Neural cell (in vitro differentiated cells): Measurements from ENCODE around the gene BMPR1A. TPM values are rescaled to one million over a fixed set of nuclear protein-coding genes. Genes with fewer than 3 reads are reported as not detected.

Experiments
- H2AFZ ChIP-seq: fragments of 200-600, 300-800 bp; sonication (generic), shearing (Covaris generic); 2 replicates; pipeline ENCODE4 v1.6.0; 2014; ENCODE audit warnings: low read depth, mild to moderate bottlenecking, antibody characterized with exemption, low read length, moderate library complexity
- H3F3A ChIP-seq: fragments of 200-600 bp; shearing (Covaris generic); 2 replicates; pipeline ENCODE4 v1.6.1; 2016; ENCODE audit warnings: mild to moderate bottlenecking, moderate library complexity, mixed read lengths, antibody characterized with exemption, low read length; ENCODE audit not compliant: insufficient read depth, poor library complexity, severe bottlenecking
- H3K27ac ChIP-seq: fragments of 200-600, 300-800 bp; sonication (generic), shearing (Covaris generic); 2 replicates; pipeline ENCODE4 v1.5.1; 2014; ENCODE audit warnings: mild to moderate bottlenecking, low read length, moderate library complexity
- H3K27me3 ChIP-seq: fragments of 300-800, 200-600 bp; sonication (generic), shearing (Covaris generic); 2 replicates; pipeline ENCODE4 v1.6.0; 2014; ENCODE audit warnings: mild to moderate bottlenecking, low read depth, low read length, moderate library complexity; ENCODE audit not compliant: insufficient read depth
- H3K36me3 ChIP-seq: fragments of 300-800, 200-600 bp; sonication (generic), shearing (Covaris generic); 2 replicates; pipeline ENCODE4 v1.5.1; 2014; ENCODE audit warnings: mild to moderate bottlenecking, antibody characterized with exemption, low read length, moderate library complexity; ENCODE audit not compliant: insufficient read depth
- H3K4me2 ChIP-seq: fragments of 300-800, 200-600 bp; sonication (generic), shearing (Covaris generic); 2 replicates; pipeline ENCODE4 v1.6.0; 2014; ENCODE audit warnings: mild to moderate bottlenecking, low read length
- H3K4me3 ChIP-seq: fragments of 300-800, 200-600 bp; sonication (generic), shearing (Covaris generic); 2 replicates; pipeline ENCODE4 v1.5.1; 2014; ENCODE audit warnings: mild to moderate bottlenecking, low read length, moderate library complexity
- H3K79me2 ChIP-seq: fragments of 200-600 bp; shearing (Covaris generic); replicated peaks from 2 replicates; pipeline ENCODE4 v1.6.0; 2014; ENCODE audit warnings: mild to moderate bottlenecking, low read length, moderate library complexity; ENCODE audit not compliant: insufficient read depth
- H3K9ac ChIP-seq: fragments of 300-800, 200-600 bp; sonication (generic), shearing (Covaris generic); 2 replicates; pipeline ENCODE4 v1.6.1; 2016; ENCODE audit warnings: mild to moderate bottlenecking, low read length, mixed read lengths
- H3K9me2 ChIP-seq: fragments of 200-600 bp; shearing (Covaris generic); 2 replicates; pipeline ENCODE4 v1.6.1; 2016; ENCODE audit warnings: mild to moderate bottlenecking, low read length, mixed read lengths; ENCODE audit not compliant: insufficient read depth
- H3K9me3 ChIP-seq: fragments of 200-600, 300-800 bp; sonication (generic), shearing (Covaris generic); 2 replicates; pipeline ENCODE4 v1.6.1; 2016; ENCODE audit warnings: mild to moderate bottlenecking, mixed run types, low read length, moderate library complexity, mixed read lengths
- H4K20me1 ChIP-seq: fragments of 200-600 bp; shearing (Covaris generic); 2 replicates; pipeline ENCODE4 v1.6.1; 2016; ENCODE audit warnings: mild to moderate bottlenecking, mixed run types; ENCODE audit not compliant: insufficient read depth
- CTCF ChIP-seq: fragments of 450-650 bp; IDR thresholded peaks from 2 replicates; pipeline ENCODE4 v1.5.1; 2014; ENCODE audit warnings: antibody characterized with exemption, mild to moderate bottlenecking, moderate library complexity; ENCODE audit not compliant: poor library complexity, severe bottlenecking
- EP300 ChIP-seq: fragments of 450-650 bp; conservative IDR thresholded peaks from 2 replicates; pipeline ENCODE4 v1.6.1; 2014; ENCODE audit warnings: antibody characterized with exemption, mild to moderate bottlenecking, moderate library complexity; ENCODE audit not compliant: poor library complexity, severe bottlenecking
- EZH2 ChIP-seq: fragments of 200-600, 300-800 bp; shearing (Covaris generic), sonication (generic); IDR thresholded peaks from 2 replicates; pipeline ENCODE4 v1.6.1; 2014; ENCODE audit warnings: antibody characterized with exemption, low read length, borderline replicate concordance, mild to moderate bottlenecking; ENCODE audit not compliant: insufficient read depth, poor library complexity, severe bottlenecking
- MXI1 ChIP-seq: fragments of 450-650 bp; conservative IDR thresholded peaks from 2 replicates; pipeline ENCODE4 v1.6.1; 2014; ENCODE audit warnings: antibody characterized with exemption, mild to moderate bottlenecking; ENCODE audit not compliant: poor library complexity, severe bottlenecking
- POLR2AphosphoS5 ChIP-seq: IDR thresholded peaks from 2 replicates; pipeline ENCODE4 v1.6.1; 2012
- RAD21 ChIP-seq: fragments of 450-650 bp; conservative IDR thresholded peaks from 2 replicates; pipeline ENCODE4 v1.6.1; 2014; ENCODE audit warnings: antibody characterized with exemption, mild to moderate bottlenecking, moderate library complexity
- REST ChIP-seq: IDR thresholded peaks from 2 replicates; pipeline ENCODE4 v1.6.1; 2012; ENCODE audit warnings: borderline replicate concordance
- SMC3 ChIP-seq: fragments of 450-650 bp; conservative IDR thresholded peaks from 2 replicates; pipeline ENCODE4 v1.6.1; 2014; ENCODE audit warnings: antibody characterized with exemption, mild to moderate bottlenecking, moderate library complexity; ENCODE audit not compliant: poor library complexity
- TAF1 ChIP-seq: IDR thresholded peaks from 2 replicates; pipeline ENCODE4 v1.6.1; 2012; ENCODE audit warnings: low read depth
- polyA plus RNA-seq: library from polyadenylated mRNA; depleted of rRNA; stranded (reverse); fragments of >200 nt; gene quantifications from 2 replicates; pipeline ENCODE4 v1.2.3, GENCODE V29; 2014

The BMPR1A gene
- polyA plus RNA-seq, 1 donor from 2014 or later, result 29.9 TPM

GRCh38 chr10:86718556-86718955, 37.9 kb upstream of the BMPR1A start:
- Histone ChIP-seq H4K20me1 (no peaks in the 10 kb centered on the region), H3K9me2 (no peaks in the 10 kb centered on the region), H3K36me3 (no peaks in the 10 kb centered on the region), H3K27ac (no peak overlapping the region), H3F3A (no peaks in the 10 kb centered on the region), H2AFZ (no peak overlapping the region), H3K4me2 (no peak overlapping the region), H3K79me2 (no peaks in the 10 kb centered on the region), H3K9me3 (no peaks in the 10 kb centered on the region), H3K9ac (no peak overlapping the region), H3K4me3 (no peak overlapping the region), H3K27me3 (no peaks in the 10 kb centered on the region)
- TF ChIP-seq EZH2 (no peak), EP300 (no peak)

- Histone ChIP-seq H3K9ac (no peak overlapping the region), H3K27me3 (no peaks in the 10 kb centered on the region), H3K9me2 (no peaks in the 10 kb centered on the region), H4K20me1 (no peaks in the 10 kb centered on the region), H3K4me3 (no peak overlapping the region), H3K36me3 (no peaks in the 10 kb centered on the region), H3F3A (no peaks in the 10 kb centered on the region), H3K9me3 (no peaks in the 10 kb centered on the region), H3K27ac (no peak overlapping the region), H3K79me2 (no peaks in the 10 kb centered on the region), H2AFZ (no peak overlapping the region), H3K4me2 (no peak overlapping the region)
- TF ChIP-seq TAF1 (no peak), RAD21 (no peak), REST (no peak), SMC3 (no peak), POLR2AphosphoS5 (no peak), EP300 (no peak), CTCF (no peak), EZH2 (no peak), MXI1 (no peak)
Measured at GRCh38 chr10:86721232-86721631, 35.2 kb upstream of the BMPR1A start.

GRCh38 chr10:86723009-86723408, 33.4 kb upstream of the BMPR1A start:
- no peaks in the 10 kb centered on the region for H3K27me3 ChIP-seq
- no peaks in the 10 kb centered on the region for H3K9me2 ChIP-seq
- no peaks in the 10 kb centered on the region for H3K36me3 ChIP-seq
- no peak overlapping the region for H3K4me2 ChIP-seq
- no peak overlapping the region for H3K4me3 ChIP-seq
- no peaks in the 10 kb centered on the region for H3K9me3 ChIP-seq
- H3F3A ChIP-seq, result no peaks in the 10 kb centered on the region
- H2AFZ ChIP-seq, result no peak overlapping the region
- TF ChIP-seq RAD21 (no peak), TAF1 (no peak), SMC3 (no peak), POLR2AphosphoS5 (no peak), EP300 (no peak), REST (no peak), EZH2 (no peak), MXI1 (no peak), CTCF (no peak)
- H3K27ac ChIP-seq, result no peak overlapping the region
- H3K79me2 ChIP-seq, result no peaks in the 10 kb centered on the region
- H3K9ac ChIP-seq, result no peak overlapping the region
- H4K20me1 ChIP-seq, result no peaks in the 10 kb centered on the region
